Activated naive CD4-positive, alpha-beta T cell treated with anti-CD3 and anti-CD28 coated beads for 36 hours (primary cell): ENCODE data around the gene RFX5. TPM values are rescaled to one million over a fixed set of nuclear protein-coding genes. Genes with fewer than 3 reads are reported as not detected.
A peak's percentile ranks its signal among the peaks of the same experiment; 100 is the strongest.

Experiments
- CTCF ChIA-PET: fragments of 350-600 bp; sonication (Branson Sonifier 250); formaldehyde crosslinking; loops from one replicate; lab custom pipeline; 2021; ENCODE audit warnings: antibody characterized with exemption; lab: Charles Lee
- DNase-seq: peaks from one replicate; pipeline ENCODE4 v3.0.0-alpha.2; 2020
- H3K27ac Mint-ChIP-seq: one replicate; pipeline ENCODE4 v1.8.0; 2021; ENCODE audit warnings: mild to moderate bottlenecking, mixed read lengths
- H3K27me3 Mint-ChIP-seq: one replicate; pipeline ENCODE4 v1.8.0; 2021; ENCODE audit warnings: low read depth, mixed read lengths
- H3K36me3 Mint-ChIP-seq: one replicate; pipeline ENCODE4 v1.8.0; 2021; ENCODE audit warnings: low read depth, mixed read lengths
- H3K4me1 Mint-ChIP-seq: one replicate; pipeline ENCODE4 v1.8.0; 2021; ENCODE audit warnings: low read depth, mixed read lengths
- H3K4me3 Mint-ChIP-seq: one replicate; pipeline ENCODE4 v1.8.0; 2021; ENCODE audit warnings: mild to moderate bottlenecking, moderate library complexity, mixed read lengths
- H3K9me3 Mint-ChIP-seq: one replicate; pipeline ENCODE4 v1.8.0; 2021; ENCODE audit warnings: mixed read lengths
- intact Hi-C: fragments of 100-400 bp; cut with micrococcal nuclease; formaldehyde crosslinking; loops from one replicate; pipeline ENCODE4 v1.15.1; 2023
- total RNA-seq, 2 experiments: library from RNA; stranded (reverse); gene quantifications; one replicate each; pipeline ENCODE4 v1.2.3, GENCODE V29; 2021

RFX5 gene
- total RNA-seq, 2 experiments from 2014 or later, result 62.3 to 63.4 TPM

DNA sequence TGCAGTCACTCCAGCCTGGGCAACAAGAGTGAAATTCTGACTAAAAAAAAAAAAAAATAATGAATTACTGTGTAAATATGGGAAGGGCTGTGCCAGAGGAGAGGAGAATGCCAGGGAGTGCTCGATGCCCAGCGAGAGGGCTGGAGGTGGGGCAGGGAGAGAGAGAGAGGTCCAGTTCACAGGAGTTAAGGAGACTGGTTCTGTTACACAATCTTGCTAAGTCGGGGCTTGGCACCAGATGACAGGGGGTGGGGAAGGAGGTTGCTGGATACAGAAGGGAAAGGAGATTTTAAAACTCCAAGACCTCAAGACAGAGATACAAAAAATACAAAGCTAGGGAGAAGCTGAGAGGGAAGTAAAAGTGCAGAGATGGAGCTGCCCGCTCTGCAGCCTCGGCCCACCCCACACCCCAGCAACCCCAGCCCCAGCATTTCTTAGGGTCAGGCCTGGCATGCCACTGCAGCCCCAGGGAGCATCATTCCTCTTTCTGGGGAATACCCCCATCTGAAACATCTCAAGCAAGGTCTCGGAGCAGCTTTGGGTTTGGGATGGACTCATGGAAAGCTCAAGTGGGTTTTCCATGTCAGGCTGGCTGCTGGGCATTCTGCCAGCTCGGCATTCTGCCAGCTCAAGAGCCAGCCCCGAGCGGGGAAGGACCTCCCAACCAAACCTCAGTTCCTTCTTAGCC lies 24.5 kb upstream of the RFX5 start:
- H3K27me3 Mint-ChIP-seq, result no peaks in the 10 kb centered on the region

GRCh38 chr1:151370211-151370911 lies 23.3 kb upstream of the RFX5 start:
- DNase-seq, result no peak
- CTCF ChIA-PET, result interaction anchor here (0.6 kb wide), 1 partner anchor 182 kb away, joined by 3 read pairs; no protein-coding TSS in a partner anchor
- H3K27me3 Mint-ChIP-seq, result no peaks in the 10 kb centered on the region
- no peak overlapping the region for H3K4me3 Mint-ChIP-seq
- no peaks in the 10 kb centered on the region for H3K36me3 Mint-ChIP-seq
- intact Hi-C loops, result no loop called here
- H3K27ac Mint-ChIP-seq, result no peak overlapping the region
- no peaks in the 10 kb centered on the region for H3K4me1 Mint-ChIP-seq
- H3K9me3 Mint-ChIP-seq, result no peaks in the 10 kb centered on the region

More for the DNA sequence above, 24.5 kb upstream of the RFX5 start:
- CTCF ChIA-PET, result interaction anchor here (0.6 kb wide), 1 partner anchor 20 kb away, joined by 3 read pairs; no protein-coding TSS in a partner anchor
- no peak for DNase-seq
- Mint-ChIP-seq H3K9me3 (no peaks in the 10 kb centered on the region), H3K36me3 (no peaks in the 10 kb centered on the region), H3K4me3 (no peak overlapping the region), H3K27ac (no peak overlapping the region), H3K4me1 (no peaks in the 10 kb centered on the region)
- intact Hi-C loops, result no loop called here

GRCh38 chr1:151369621-151370048 lies 22.6 kb upstream of the RFX5 start:
- Mint-ChIP-seq H3K4me1 (no peaks in the 10 kb centered on the region), H3K27ac (peak overlapping the region; percentile 4), H3K9me3 (no peaks in the 10 kb centered on the region), H3K4me3 (no peak overlapping the region), H3K27me3 (no peaks in the 10 kb centered on the region), H3K36me3 (no peaks in the 10 kb centered on the region)
- CTCF ChIA-PET, result interaction anchor here (0.6 kb wide), 1 partner anchor 183 kb away, joined by 3 read pairs; no protein-coding TSS in a partner anchor
- intact Hi-C loops, result no loop called here
- no peak for DNase-seq

GRCh38 chr1:151369302-151369610 lies 22.2 kb upstream of the RFX5 start:
- Mint-ChIP-seq H3K27ac (no peak overlapping the region), H3K36me3 (no peaks in the 10 kb centered on the region), H3K9me3 (no peaks in the 10 kb centered on the region), H3K4me3 (no peak overlapping the region), H3K4me1 (no peaks in the 10 kb centered on the region), H3K27me3 (no peaks in the 10 kb centered on the region)
- CTCF ChIA-PET, result no interaction called here
- no peak for DNase-seq
- intact Hi-C loops, result no loop called here

GRCh38 chr1:151368393-151369301 lies 21.6 kb upstream of the RFX5 start:
- CTCF ChIA-PET, result interaction anchor here (0.6 to 1.7 kb wide), 3 partner anchors 18 to 91 kb away, joined by 3 to 4 read pairs (median 3); no protein-coding TSS in a partner anchor
- Mint-ChIP-seq H3K4me3 (no peak overlapping the region), H3K27ac (no peak overlapping the region), H3K36me3 (no peaks in the 10 kb centered on the region), H3K9me3 (no peaks in the 10 kb centered on the region), H3K4me1 (no peaks in the 10 kb centered on the region), H3K27me3 (no peaks in the 10 kb centered on the region)
- no peak for DNase-seq
- intact Hi-C loops, result no loop called here

DNA sequence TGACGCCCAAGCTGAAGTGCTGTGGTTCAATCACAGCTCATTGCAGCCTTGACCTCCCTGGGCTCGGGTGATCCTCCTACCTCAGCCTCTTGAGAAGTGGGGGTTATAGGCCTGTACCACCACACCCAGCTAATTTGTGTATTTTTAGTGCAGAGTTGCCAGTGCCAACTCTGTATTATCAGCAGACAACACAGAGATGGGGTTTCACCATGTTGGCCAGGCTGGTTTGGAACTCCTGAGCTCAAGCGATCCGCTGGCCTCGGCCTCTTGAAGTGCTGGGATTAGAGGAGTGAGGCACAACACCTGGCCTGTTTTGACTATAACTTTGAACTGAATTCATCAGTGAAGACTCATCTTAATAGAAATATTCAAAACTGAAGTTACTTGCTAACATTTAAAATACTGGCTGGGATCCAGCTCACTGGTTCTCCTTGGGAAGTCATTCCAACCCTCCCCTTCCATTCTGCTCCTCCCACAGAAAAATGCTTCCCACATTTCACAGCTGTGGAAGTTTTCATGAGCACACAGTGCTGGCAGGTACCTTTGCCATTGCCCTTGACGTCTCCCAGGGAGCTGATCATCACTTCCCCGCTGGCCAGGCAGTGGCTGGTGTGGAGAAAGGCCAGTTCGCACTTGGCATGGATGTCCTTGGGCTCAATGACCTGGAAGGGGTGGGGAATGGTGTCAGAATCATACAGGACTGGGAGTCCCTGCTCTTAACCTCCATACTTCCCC lies 20.8 kb upstream of the RFX5 start:
- intact Hi-C loops, result no loop called here
- no peaks in the 10 kb centered on the region for H3K4me1 Mint-ChIP-seq
- H3K4me3 Mint-ChIP-seq, result no peak overlapping the region
- no peak for DNase-seq
- H3K27me3 Mint-ChIP-seq, result no peaks in the 10 kb centered on the region
- CTCF ChIA-PET, result interaction anchor here (0.6 to 1.7 kb wide), 4 partner anchors 17 to 91 kb away, joined by 3 to 4 read pairs (median 3); no protein-coding TSS in a partner anchor
- peaks cover 8% of the 10 kb centered on the region for H3K9me3 Mint-ChIP-seq
- H3K36me3 Mint-ChIP-seq, result no peaks in the 10 kb centered on the region
- H3K27ac Mint-ChIP-seq, result no peak overlapping the region

- no peak overlapping the region for H3K4me3 Mint-ChIP-seq
- H3K36me3 Mint-ChIP-seq, result no peaks in the 10 kb centered on the region
- H3K4me1 Mint-ChIP-seq, result no peaks in the 10 kb centered on the region
- CTCF ChIA-PET, result interaction anchor here (0.7 kb wide), 1 partner anchor 54 kb away, joined by 4 read pairs; no protein-coding TSS in a partner anchor
- intact Hi-C loops, result no loop called here
- H3K27me3 Mint-ChIP-seq, result no peaks in the 10 kb centered on the region
- no peak for DNase-seq
- H3K27ac Mint-ChIP-seq, result no peak overlapping the region
- peaks cover 18% of the 10 kb centered on the region for H3K9me3 Mint-ChIP-seq
Measured at GRCh38 chr1:151364996-151365395, 17.9 kb upstream of the RFX5 start.

- intact Hi-C loops, result no loop called here
- no peak overlapping the region for H3K4me3 Mint-ChIP-seq
- peaks cover 18% of the 10 kb centered on the region for H3K9me3 Mint-ChIP-seq
- CTCF ChIA-PET, result no interaction called here
- no peak overlapping the region for H3K27ac Mint-ChIP-seq
- H3K36me3 Mint-ChIP-seq, result no peaks in the 10 kb centered on the region
- no peak for DNase-seq
- H3K27me3 Mint-ChIP-seq, result no peaks in the 10 kb centered on the region
- H3K4me1 Mint-ChIP-seq, result no peaks in the 10 kb centered on the region
Measured at GRCh38 chr1:151362308-151363155, 15.5 kb upstream of the RFX5 start.

GRCh38 chr1:151361883-151362282 lies 14.8 kb upstream of the RFX5 start:
- intact Hi-C loops, result no loop called here
- Mint-ChIP-seq H3K36me3 (no peaks in the 10 kb centered on the region), H3K9me3 (peaks cover 18% of the 10 kb centered on the region), H3K4me3 (no peak overlapping the region), H3K27me3 (no peaks in the 10 kb centered on the region), H3K4me1 (no peaks in the 10 kb centered on the region), H3K27ac (no peak overlapping the region)
- CTCF ChIA-PET, result no interaction called here
- DNase-seq, result no peak

DNA sequence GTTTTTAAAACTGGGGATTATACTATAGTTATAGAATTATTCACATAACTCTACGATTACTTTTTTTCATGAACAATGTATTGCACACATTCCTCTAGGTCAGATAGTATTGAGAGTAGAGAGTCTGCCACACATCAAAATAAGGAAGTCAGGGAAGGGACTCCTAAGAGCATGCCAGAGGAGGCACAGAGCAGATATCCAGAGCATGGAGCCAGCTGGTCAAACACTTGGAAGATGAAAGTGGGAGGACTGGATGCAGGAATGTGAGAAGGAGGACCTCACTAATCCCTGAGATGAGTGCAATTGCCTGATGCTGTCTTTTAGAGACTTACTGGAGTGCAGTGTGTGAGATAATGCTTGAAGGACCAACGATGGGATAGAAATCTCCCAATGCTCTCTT lies 9.6 kb upstream of the RFX5 start:
- Mint-ChIP-seq H3K9me3 (peaks cover under 1% of the 10 kb centered on the region), H3K4me1 (no peaks in the 10 kb centered on the region), H3K4me3 (no peak overlapping the region), H3K27me3 (no peaks in the 10 kb centered on the region), H3K36me3 (no peaks in the 10 kb centered on the region), H3K27ac (no peak overlapping the region)
- intact Hi-C loops, result no loop called here
- CTCF ChIA-PET, result interaction anchor here (3.8 kb wide), 1 partner anchor 16 kb away, joined by 12 read pairs; no protein-coding TSS in a partner anchor
- no peak for DNase-seq
